Activated CD8-positive, alpha-beta T cell treated with anti-CD3 and anti-CD28 coated beads, Interleukin-2, amount 10 ng/mL, durations not matched to agents 7 days and 5 days (primary cell): Measurements from ENCODE around the gene RPP30. TPM values are rescaled to one million over a fixed set of nuclear protein-coding genes. Genes with fewer than 3 reads are reported as not detected.

Source experiments
- total RNA-seq, 2 experiments: library from RNA; stranded (reverse); gene quantifications; one replicate each; pipeline ENCODE4 v1.2.3, GENCODE V29; 2021

RPP30 gene
- total RNA-seq, 2 experiments from 2014 or later, result 43.7 to 48.1 TPM

Other genes with a start within 250 kb of the RPP30 start
- gene HTR7, start 13.9 kb upstream of the RPP30 start, total RNA-seq, result not detected
- gene ANKRD1, start 49.1 kb downstream of the RPP30 start, total RNA-seq, result not detected